OCI-LY3 (cell line): ENCODE data around the gene PTPRJ.

Experiments
- EZH2phosphoT487 ChIP-seq: fragments of 200-600 bp; shearing (Covaris generic); IDR thresholded peaks from 2 replicates; pipeline ENCODE4 v1.6.1; 2018; ENCODE audit warnings: antibody characterized with exemption, mixed run types, low read depth
- TF ChIP-seq, protein P1 (sequence below): fragments of 200-600, 300-600 bp; sonication (generic); IDR thresholded peaks from 2 replicates; pipeline ENCODE4 v1.5.1; 2014; ENCODE audit warnings: antibody characterized with exemption, low read length, low read depth

DNA sequence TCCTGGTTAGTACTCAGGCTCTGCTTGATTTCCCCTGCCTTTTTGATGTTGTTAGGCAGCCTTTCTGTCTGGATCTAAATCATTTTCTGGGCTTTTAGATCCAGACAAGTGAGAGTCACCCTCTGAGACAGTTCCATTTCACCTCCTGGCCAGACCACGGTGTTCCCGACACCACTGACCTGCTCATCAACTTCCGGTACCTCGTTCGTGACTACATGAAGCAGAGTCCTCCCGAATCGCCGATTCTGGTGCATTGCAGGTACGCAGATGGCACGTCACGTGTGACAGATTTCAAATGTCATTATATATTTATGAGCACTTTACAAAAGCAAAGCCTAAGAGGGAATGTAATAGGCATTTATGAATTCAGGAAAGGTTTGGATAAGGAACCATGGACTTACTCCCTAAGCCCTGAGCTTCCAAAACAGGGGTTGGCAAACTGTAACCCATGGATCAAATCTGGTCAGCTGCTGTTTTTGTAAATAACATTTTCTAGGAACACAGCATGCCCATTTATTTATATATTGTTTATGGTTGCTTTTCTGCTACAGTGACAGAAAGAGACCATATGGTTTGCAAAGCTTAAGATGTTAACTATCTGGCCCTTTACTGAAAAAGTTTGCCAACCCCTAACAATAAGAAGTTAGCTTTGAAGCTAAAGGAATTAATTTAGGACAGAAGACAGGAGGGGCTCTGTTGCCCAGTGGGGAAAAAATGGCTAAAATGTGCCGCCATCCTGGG is 183.2 kb downstream of the PTPRJ start:
- TF ChIP-seq, protein P1, sequence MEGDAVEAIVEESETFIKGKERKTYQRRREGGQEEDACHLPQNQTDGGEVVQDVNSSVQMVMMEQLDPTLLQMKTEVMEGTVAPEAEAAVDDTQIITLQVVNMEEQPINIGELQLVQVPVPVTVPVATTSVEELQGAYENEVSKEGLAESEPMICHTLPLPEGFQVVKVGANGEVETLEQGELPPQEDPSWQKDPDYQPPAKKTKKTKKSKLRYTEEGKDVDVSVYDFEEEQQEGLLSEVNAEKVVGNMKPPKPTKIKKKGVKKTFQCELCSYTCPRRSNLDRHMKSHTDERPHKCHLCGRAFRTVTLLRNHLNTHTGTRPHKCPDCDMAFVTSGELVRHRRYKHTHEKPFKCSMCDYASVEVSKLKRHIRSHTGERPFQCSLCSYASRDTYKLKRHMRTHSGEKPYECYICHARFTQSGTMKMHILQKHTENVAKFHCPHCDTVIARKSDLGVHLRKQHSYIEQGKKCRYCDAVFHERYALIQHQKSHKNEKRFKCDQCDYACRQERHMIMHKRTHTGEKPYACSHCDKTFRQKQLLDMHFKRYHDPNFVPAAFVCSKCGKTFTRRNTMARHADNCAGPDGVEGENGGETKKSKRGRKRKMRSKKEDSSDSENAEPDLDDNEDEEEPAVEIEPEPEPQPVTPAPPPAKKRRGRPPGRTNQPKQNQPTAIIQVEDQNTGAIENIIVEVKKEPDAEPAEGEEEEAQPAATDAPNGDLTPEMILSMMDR = no peak
- TF ChIP-seq EZH2phosphoT487 = no peak
